IMR-90 (cell line): ENCODE results near the gene ZNF213. TPM values are rescaled to one million over a fixed set of nuclear protein-coding genes. Genes with fewer than 3 reads are reported as not detected.

Source experiments
- ATAC-seq: fragments of 200-7000 bp; cut with Tn5 transposase; 2 replicates; pipeline ENCODE4 v1.9.1; 2020; ENCODE audit warnings: low read depth, mild to moderate bottlenecking, moderate library complexity
- BruUV-seq: library from RNA; stranded (reverse); fragments of 400-500 nt; replicated peaks from 2 replicates; lab custom pipeline; 2021; lab: Mats Ljungman, UMichigan
- CTCF ChIA-PET: fragments of 300-600 bp; formaldehyde crosslinking; extraction: SDS; loops from one replicate; lab custom pipeline; 2021; ENCODE audit warnings: antibody characterized with exemption; lab: Yijun Ruan, JAX
- POLR2A ChIA-PET: fragments of 300-600 bp; sonication (Branson Sonifier 250); formaldehyde crosslinking; loops from one replicate; lab custom pipeline; 2022; ENCODE audit warnings: antibody characterized with exemption; ENCODE audit not compliant: unreplicated experiment; lab: Charles Lee
- DNase-seq: peaks from one replicate; pipeline ENCODE4 v3.0.0; 2013
- H2AFZ ChIP-seq: replicated peaks from 2 replicates; pipeline ENCODE3; 2013; ENCODE audit warnings: low read length, mild to moderate bottlenecking; ENCODE audit not compliant: poor library complexity
- H2AK5ac ChIP-seq: 2 replicates; pipeline ENCODE4 v1.6.1; 2013; ENCODE audit warnings: low read depth, low read length, inconsistent platforms
- H2AK9ac ChIP-seq: replicated peaks from 2 replicates; pipeline ENCODE3; 2013; ENCODE audit warnings: mild to moderate bottlenecking, low read depth, low read length, moderate library complexity; ENCODE audit not compliant: poor library complexity
- H2BK120ac ChIP-seq: 2 replicates; pipeline ENCODE4 v1.6.1; 2013; ENCODE audit warnings: low read depth, low read length, inconsistent platforms
- H2BK15ac ChIP-seq: 3 replicates; pipeline ENCODE4 v1.6.1; 2013; ENCODE audit warnings: low read depth, low read length, inconsistent platforms
- H2BK20ac ChIP-seq: 2 replicates; pipeline ENCODE4 v1.6.1; 2013; ENCODE audit warnings: low read depth, mild to moderate bottlenecking, inconsistent platforms, low read length, moderate library complexity
- H2BK5ac ChIP-seq: 2 replicates; pipeline ENCODE4 v1.6.1; 2013; ENCODE audit warnings: mild to moderate bottlenecking, low read depth, low read length, inconsistent platforms; ENCODE audit not compliant: poor library complexity, severe bottlenecking
- H3K14ac ChIP-seq: replicated peaks from 2 replicates; pipeline ENCODE4 v1.6.1; 2013; ENCODE audit warnings: low read depth, low read length, inconsistent platforms
- H3K18ac ChIP-seq: 2 replicates; pipeline ENCODE4 v1.6.1; 2013; ENCODE audit warnings: low read depth, low read length, control low read depth
- H3K23ac ChIP-seq: 2 replicates; pipeline ENCODE4 v1.6.1; 2013; ENCODE audit warnings: low read depth, low read length, inconsistent platforms
- H3K27ac ChIP-seq: 2 replicates; pipeline ENCODE4 v1.5.1; 2013; ENCODE audit warnings: mild to moderate bottlenecking, control low read depth, low read length; ENCODE audit not compliant: insufficient read depth
- H3K27me3 ChIP-seq: 2 replicates; pipeline ENCODE4 v1.6.1; 2013; ENCODE audit warnings: low read length; ENCODE audit not compliant: control insufficient read depth, insufficient read depth
- H3K36me3 ChIP-seq: 2 replicates; pipeline ENCODE4 v1.6.1; 2013; ENCODE audit warnings: low read length, mixed read lengths; ENCODE audit not compliant: control insufficient read depth, insufficient read depth
- H3K4ac ChIP-seq: 2 replicates; pipeline ENCODE4 v1.6.1; 2013; ENCODE audit warnings: low read depth, low read length, inconsistent platforms
- H3K4me1 ChIP-seq: 2 replicates; pipeline ENCODE4 v1.6.1; 2013; ENCODE audit warnings: low read length, mixed read lengths; ENCODE audit not compliant: control insufficient read depth, insufficient read depth
- H3K4me2 ChIP-seq: 2 replicates; pipeline ENCODE4 v1.6.1; 2013; ENCODE audit warnings: low read depth, mild to moderate bottlenecking, control low read depth, low read length, moderate library complexity
- H3K4me3 ChIP-seq: 2 replicates; pipeline ENCODE4 v1.5.1; 2013; ENCODE audit warnings: low read depth, mild to moderate bottlenecking, control low read depth, low read length, moderate library complexity; ENCODE audit not compliant: insufficient read depth
- H3K56ac ChIP-seq: 2 replicates; pipeline ENCODE4 v1.6.1; 2013; ENCODE audit warnings: low read length, inconsistent platforms; ENCODE audit not compliant: insufficient read depth; ENCODE audit errors: extremely low read depth
- H3K79me1 ChIP-seq, 2 experiments: 2 replicates each; pipeline ENCODE4 v1.6.1; 2013; ENCODE audit warnings: low read length in 2 of 2, inconsistent platforms in 1 of 2, low read depth in 1 of 2
- H3K9ac ChIP-seq: 2 replicates; pipeline ENCODE4 v1.6.1; 2013; ENCODE audit warnings: low read depth, low read length, control low read depth
- H3K9me1 ChIP-seq: 2 replicates; pipeline ENCODE4 v1.6.1; 2013; ENCODE audit warnings: low read length, inconsistent platforms; ENCODE audit not compliant: insufficient read depth
- H3K9me3 ChIP-seq: 2 replicates; pipeline ENCODE4 v1.6.1; 2013; ENCODE audit warnings: low read length; ENCODE audit not compliant: control insufficient read depth, insufficient read depth
- H4K20me1 ChIP-seq: 2 replicates; pipeline ENCODE4 v1.6.1; 2013; ENCODE audit warnings: low read length, inconsistent platforms; ENCODE audit not compliant: insufficient read depth
- H4K5ac ChIP-seq: 2 replicates; pipeline ENCODE4 v1.6.1; 2013; ENCODE audit warnings: mild to moderate bottlenecking, low read depth, low read length, control low read depth
- H4K8ac ChIP-seq, 2 experiments: 2 replicates each; pipeline ENCODE4 v1.6.1; 2013; ENCODE audit warnings: low read depth in 2 of 2, low read length in 2 of 2, control low read depth in 1 of 2, inconsistent platforms in 1 of 2
- H4K91ac ChIP-seq: 2 replicates; pipeline ENCODE4 v1.6.1; 2013; ENCODE audit warnings: low read depth, low read length, inconsistent platforms; ENCODE audit not compliant: insufficient read depth
- CTCF ChIP-seq: conservative IDR thresholded peaks from 2 replicates; pipeline ENCODE4 v1.5.1; 2012; ENCODE audit warnings: mild to moderate bottlenecking, low read depth, low read length, improper control_type of control experiment
- RFX5 ChIP-seq: IDR thresholded peaks from 2 replicates; pipeline ENCODE4 v1.8.0; 2012; ENCODE audit warnings: low read depth, mild to moderate bottlenecking, low read length, moderate library complexity
- WGBS, 2 experiments: methylation state at CpG; one replicate each; pipeline versions ENCODE4 v1.1.5 to v1.1.7; 2013; ENCODE audit warnings: missing lambda C conversion rate in 2 of 2; ENCODE audit not compliant: insufficient read length in 1 of 2; ENCODE audit errors: extremely low coverage in 2 of 2; 5-methylcytosine and 5-hydroxymethylcytosine counted together
- dilution Hi-C: fragments of 300-500 bp; cut with HindIII; formaldehyde crosslinking; loops from one replicate; pipeline ENCODE4 v1.14.3; 2018; ENCODE audit warnings: low sequenced_read_pairs; ENCODE audit not compliant: unreplicated experiment
- in situ Hi-C: fragments of 300-500 bp; cut with MboI; formaldehyde crosslinking; loops from 3 replicates; pipeline ENCODE4 v1.14.3; 2019; ENCODE audit warnings: low sequenced_read_pairs, inconsistent platforms, mixed read lengths
- intact Hi-C: fragments of 100-400 bp; cut with micrococcal nuclease; formaldehyde crosslinking; loops from 2 replicates; pipeline ENCODE4 v1.10.0; 2022
- polyA plus RNA-seq, 3 experiments: library from polyadenylated mRNA; depleted of rRNA; stranded (reverse); fragments of >200 nt; gene quantifications; 2 replicates each; pipeline ENCODE4 v1.2.3, GENCODE V29; 2012; ENCODE audit warnings: low replicate concordance in 1 of 3
- total RNA-seq: library from RNA; depleted of rRNA; stranded (reverse); fragments of >200 nt; gene quantifications from 2 replicates; pipeline ENCODE4 v1.2.3, GENCODE V29; 2012

The ZNF213 gene
- total and polyA plus RNA-seq, 2 of the 4 experiments (the other 2 are of a cell fraction): 0.72 to 4.0 TPM

- no peak overlapping the region for H2BK15ac ChIP-seq
- H4K20me1 ChIP-seq: no peaks in the 10 kb centered on the region
- intact Hi-C loops (no loop called here), dilution Hi-C loops (no loop called here), in situ Hi-C loops (loop anchor here (5.0 kb wide), 1 partner anchor 39 kb away; no protein-coding TSS in a partner anchor)
- H2BK20ac ChIP-seq: no peak overlapping the region
- POLR2A ChIA-PET: no interaction called here
- no peak overlapping the region for H3K27ac ChIP-seq
- H2AK9ac ChIP-seq: peak overlapping the region; percentile 65
- H3K4me2 ChIP-seq: no peak overlapping the region
- H3K27me3 ChIP-seq: peaks cover 25% of the 10 kb centered on the region
- peak overlapping the region; percentile 33; the same call in 1 of the 2 replicates for H2AK5ac ChIP-seq
- H3K36me3 ChIP-seq: no peaks in the 10 kb centered on the region
- H3K18ac ChIP-seq: no peak overlapping the region
- H3K9me3 ChIP-seq: no peaks in the 10 kb centered on the region
- H3K4me3 ChIP-seq: no peak overlapping the region
- H3K14ac ChIP-seq: no peak overlapping the region
- DNase-seq: no peak
- no peak overlapping the region for H3K56ac ChIP-seq
- 44% methylated on average over 8 of the region's 29 CpGs; no CpG with 5 or more reads in 1 of the 2 experiments for WGBS, 2 experiments
- H3K4me1 ChIP-seq: peaks cover 3% of the 10 kb centered on the region
- no TSS peak for BruUV-seq
- H4K91ac ChIP-seq: no peak overlapping the region
- CTCF ChIA-PET: interaction anchor here (0.6 kb wide), 1 partner anchor 54 kb away, joined by 3 read pairs; no protein-coding TSS in a partner anchor
- no peaks in the 10 kb centered on the region for H3K79me1 ChIP-seq
- ATAC-seq: no peak
- peak; percentile 45 for TF ChIP-seq CTCF
- TF ChIP-seq RFX5: no peak
- H2BK5ac ChIP-seq: no peak overlapping the region
- H3K9ac ChIP-seq: no peak overlapping the region
- H3K4ac ChIP-seq: no peak overlapping the region
- H2BK120ac ChIP-seq: no peak overlapping the region
- H4K5ac ChIP-seq: no peak overlapping the region
- H4K8ac ChIP-seq: peak overlapping the region; percentile 75 to 89; a peak in 3 of 4 replicates
- H2AFZ ChIP-seq: peak overlapping the region; percentile 52
- no peak overlapping the region for H3K23ac ChIP-seq
- H3K9me1 ChIP-seq: peaks cover 22% of the 10 kb centered on the region
These were observed 33.6 kb upstream of the ZNF213 start for GRCh38 chr16:3101018-3101840.
